Measurements from ENCODE around the gene RBM7. TPM values are rescaled to one million over a fixed set of nuclear protein-coding genes. Genes with fewer than 3 reads are reported as not detected.

The RBM7 gene
- total and polyA plus RNA-seq, 4 donors: 7.9 to 57.3 (median 24.2) TPM

GRCh38 chr11:114416441-114416961, 16.0 kb downstream of the RBM7 start:
- Histone ChIP-seq H3K27ac (ENCODE audit: low read depth in 1 of 2, low read length in 1 of 2) (no peak overlapping the region), H3K9me3 (ENCODE audit: control insufficient read depth in 4 of 4, insufficient read depth in 3 of 4, low read length in 3 of 4) (no peaks in the 10 kb centered on the region), H3K4me1 (ENCODE audit: control insufficient read depth in 5 of 5, insufficient read depth in 5 of 5, low read length in 5 of 5) (no peaks in the 10 kb centered on the region), H3K4me3 (no peak overlapping the region), H3K36me3 (ENCODE audit: control insufficient read depth in 4 of 4, insufficient read depth in 4 of 4, low read length in 4 of 4) (peaks cover 0 to 8% (median 1%) of the 10 kb centered on the region in 4 donors), H3K9ac (ENCODE audit: insufficient read depth in 1 of 2, low read length in 2 of 2) (no peak overlapping the region), H3K27me3 (ENCODE audit: control insufficient read depth in 3 of 3, insufficient read depth in 3 of 3, low read length in 2 of 3) (no peaks in the 10 kb centered on the region)
- ATAC-seq (ENCODE audit: insufficient read depth, low FRiP score) (no peak), DNase-seq (peak in 2 of 3 donors; percentile 7 to 32)
- no peak for TF ChIP-seq CTCF (IDR thresholded peaks at IDR 0.05; ENCODE audit: control extremely low read depth, extremely low read depth)

- no peak for DNase-seq
- WGBS, 2 donors: 93 to 95% methylated on average over 4 of the region's 4 CpGs
These were observed 25.8 kb downstream of the RBM7 start for GRCh38 chr11:114426280-114426679.

GRCh38 chr11:114430290-114430689, 29.8 kb downstream of the RBM7 start:
- H3K27ac ChIP-seq (ENCODE audit: low read depth in 1 of 2, low read length in 1 of 2): no peak overlapping the region
- TF ChIP-seq CTCF (IDR thresholded peaks at IDR 0.05; ENCODE audit: control extremely low read depth, extremely low read depth): no peak
- no peaks in the 10 kb centered on the region for H3K9me3 ChIP-seq (ENCODE audit: control insufficient read depth in 4 of 4, insufficient read depth in 3 of 4, low read length in 3 of 4)
- ATAC-seq (ENCODE audit: insufficient read depth, low FRiP score): no peak
- H3K4me1 ChIP-seq (ENCODE audit: control insufficient read depth in 5 of 5, insufficient read depth in 5 of 5, low read length in 5 of 5): peaks cover 0 to 6% (median 0%) of the 10 kb centered on the region in 5 donors
- H3K27me3 ChIP-seq (ENCODE audit: control insufficient read depth in 3 of 3, insufficient read depth in 3 of 3, low read length in 2 of 3): no peaks in the 10 kb centered on the region
- no peak for DNase-seq
- H3K4me3 ChIP-seq: no peak overlapping the region
- H3K9ac ChIP-seq (ENCODE audit: insufficient read depth in 1 of 2, low read length in 2 of 2): no peak overlapping the region
- H3K36me3 ChIP-seq (ENCODE audit: control insufficient read depth in 4 of 4, insufficient read depth in 4 of 4, low read length in 4 of 4): no peaks in the 10 kb centered on the region

More at GRCh38 chr11:114426280-114426679, 25.8 kb downstream of the RBM7 start:
- no peak overlapping the region for H3K4me3 ChIP-seq
- no peaks in the 10 kb centered on the region for H3K36me3 ChIP-seq (ENCODE audit: control insufficient read depth in 4 of 4, insufficient read depth in 4 of 4, low read length in 4 of 4)
- no peak overlapping the region for H3K9ac ChIP-seq (ENCODE audit: insufficient read depth in 1 of 2, low read length in 2 of 2)
- H3K4me1 ChIP-seq (ENCODE audit: control insufficient read depth in 5 of 5, insufficient read depth in 5 of 5, low read length in 5 of 5): peaks cover 0 to 2% (median 0%) of the 10 kb centered on the region in 5 donors
- ATAC-seq (ENCODE audit: insufficient read depth, low FRiP score): no peak
- H3K9me3 ChIP-seq (ENCODE audit: control insufficient read depth in 4 of 4, insufficient read depth in 3 of 4, low read length in 3 of 4): no peaks in the 10 kb centered on the region
- H3K27me3 ChIP-seq (ENCODE audit: control insufficient read depth in 3 of 3, insufficient read depth in 3 of 3, low read length in 2 of 3): no peaks in the 10 kb centered on the region
- no peak for TF ChIP-seq CTCF (IDR thresholded peaks at IDR 0.05; ENCODE audit: control extremely low read depth, extremely low read depth)
- no peak overlapping the region for H3K27ac ChIP-seq (ENCODE audit: low read depth in 1 of 2, low read length in 1 of 2)

GRCh38 chr11:114432893-114433292, 32.4 kb downstream of the RBM7 start:
- H3K27ac ChIP-seq (ENCODE audit: low read depth in 1 of 2, low read length in 1 of 2): no peak overlapping the region
- peaks cover 0 to 6% (median 0%) of the 10 kb centered on the region in 5 donors for H3K4me1 ChIP-seq (ENCODE audit: control insufficient read depth in 5 of 5, insufficient read depth in 5 of 5, low read length in 5 of 5)
- 87 to 92% methylated on average over 3 of the region's 3 CpGs for WGBS, 2 donors
- H3K9me3 ChIP-seq (ENCODE audit: control insufficient read depth in 4 of 4, insufficient read depth in 3 of 4, low read length in 3 of 4): no peaks in the 10 kb centered on the region
- H3K9ac ChIP-seq (ENCODE audit: insufficient read depth in 1 of 2, low read length in 2 of 2): no peak overlapping the region
- ATAC-seq (ENCODE audit: insufficient read depth, low FRiP score) (no peak), DNase-seq (no peak)
- H3K27me3 ChIP-seq (ENCODE audit: control insufficient read depth in 3 of 3, insufficient read depth in 3 of 3, low read length in 2 of 3): no peaks in the 10 kb centered on the region
- no peaks in the 10 kb centered on the region for H3K36me3 ChIP-seq (ENCODE audit: control insufficient read depth in 4 of 4, insufficient read depth in 4 of 4, low read length in 4 of 4)
- no peak overlapping the region for H3K4me3 ChIP-seq
- no peak for TF ChIP-seq CTCF (IDR thresholded peaks at IDR 0.05; ENCODE audit: control extremely low read depth, extremely low read depth)
